Neural cell (in vitro differentiated cells): ENCODE data around the gene CPE. TPM values are rescaled to one million over a fixed set of nuclear protein-coding genes. Genes with fewer than 3 reads are reported as not detected.

Experiments used
- H2AFZ ChIP-seq: fragments of 200-600, 300-800 bp; sonication (generic), shearing (Covaris generic); 2 replicates; pipeline ENCODE4 v1.6.0; 2014; ENCODE audit warnings: low read depth, mild to moderate bottlenecking, antibody characterized with exemption, low read length, moderate library complexity
- H3F3A ChIP-seq: fragments of 200-600 bp; shearing (Covaris generic); 2 replicates; pipeline ENCODE4 v1.6.1; 2016; ENCODE audit warnings: mild to moderate bottlenecking, moderate library complexity, mixed read lengths, antibody characterized with exemption, low read length; ENCODE audit not compliant: insufficient read depth, poor library complexity, severe bottlenecking
- H3K27ac ChIP-seq: fragments of 200-600, 300-800 bp; sonication (generic), shearing (Covaris generic); 2 replicates; pipeline ENCODE4 v1.5.1; 2014; ENCODE audit warnings: mild to moderate bottlenecking, low read length, moderate library complexity
- H3K27me3 ChIP-seq: fragments of 300-800, 200-600 bp; sonication (generic), shearing (Covaris generic); 2 replicates; pipeline ENCODE4 v1.6.0; 2014; ENCODE audit warnings: mild to moderate bottlenecking, low read depth, low read length, moderate library complexity; ENCODE audit not compliant: insufficient read depth
- H3K36me3 ChIP-seq: fragments of 300-800, 200-600 bp; sonication (generic), shearing (Covaris generic); 2 replicates; pipeline ENCODE4 v1.5.1; 2014; ENCODE audit warnings: mild to moderate bottlenecking, antibody characterized with exemption, low read length, moderate library complexity; ENCODE audit not compliant: insufficient read depth
- H3K4me2 ChIP-seq: fragments of 300-800, 200-600 bp; sonication (generic), shearing (Covaris generic); 2 replicates; pipeline ENCODE4 v1.6.0; 2014; ENCODE audit warnings: mild to moderate bottlenecking, low read length
- H3K4me3 ChIP-seq: fragments of 300-800, 200-600 bp; sonication (generic), shearing (Covaris generic); 2 replicates; pipeline ENCODE4 v1.5.1; 2014; ENCODE audit warnings: mild to moderate bottlenecking, low read length, moderate library complexity
- H3K79me2 ChIP-seq: fragments of 200-600 bp; shearing (Covaris generic); replicated peaks from 2 replicates; pipeline ENCODE4 v1.6.0; 2014; ENCODE audit warnings: mild to moderate bottlenecking, low read length, moderate library complexity; ENCODE audit not compliant: insufficient read depth
- H3K9ac ChIP-seq: fragments of 300-800, 200-600 bp; sonication (generic), shearing (Covaris generic); 2 replicates; pipeline ENCODE4 v1.6.1; 2016; ENCODE audit warnings: mild to moderate bottlenecking, low read length, mixed read lengths
- H3K9me2 ChIP-seq: fragments of 200-600 bp; shearing (Covaris generic); 2 replicates; pipeline ENCODE4 v1.6.1; 2016; ENCODE audit warnings: mild to moderate bottlenecking, low read length, mixed read lengths; ENCODE audit not compliant: insufficient read depth
- H3K9me3 ChIP-seq: fragments of 200-600, 300-800 bp; sonication (generic), shearing (Covaris generic); 2 replicates; pipeline ENCODE4 v1.6.1; 2016; ENCODE audit warnings: mild to moderate bottlenecking, mixed run types, low read length, moderate library complexity, mixed read lengths
- H4K20me1 ChIP-seq: fragments of 200-600 bp; shearing (Covaris generic); 2 replicates; pipeline ENCODE4 v1.6.1; 2016; ENCODE audit warnings: mild to moderate bottlenecking, mixed run types; ENCODE audit not compliant: insufficient read depth
- CTCF ChIP-seq: fragments of 450-650 bp; IDR thresholded peaks from 2 replicates; pipeline ENCODE4 v1.5.1; 2014; ENCODE audit warnings: antibody characterized with exemption, mild to moderate bottlenecking, moderate library complexity; ENCODE audit not compliant: poor library complexity, severe bottlenecking
- EP300 ChIP-seq: fragments of 450-650 bp; conservative IDR thresholded peaks from 2 replicates; pipeline ENCODE4 v1.6.1; 2014; ENCODE audit warnings: antibody characterized with exemption, mild to moderate bottlenecking, moderate library complexity; ENCODE audit not compliant: poor library complexity, severe bottlenecking
- EZH2 ChIP-seq: fragments of 200-600, 300-800 bp; shearing (Covaris generic), sonication (generic); IDR thresholded peaks from 2 replicates; pipeline ENCODE4 v1.6.1; 2014; ENCODE audit warnings: antibody characterized with exemption, low read length, borderline replicate concordance, mild to moderate bottlenecking; ENCODE audit not compliant: insufficient read depth, poor library complexity, severe bottlenecking
- MXI1 ChIP-seq: fragments of 450-650 bp; conservative IDR thresholded peaks from 2 replicates; pipeline ENCODE4 v1.6.1; 2014; ENCODE audit warnings: antibody characterized with exemption, mild to moderate bottlenecking; ENCODE audit not compliant: poor library complexity, severe bottlenecking
- POLR2AphosphoS5 ChIP-seq: IDR thresholded peaks from 2 replicates; pipeline ENCODE4 v1.6.1; 2012
- RAD21 ChIP-seq: fragments of 450-650 bp; conservative IDR thresholded peaks from 2 replicates; pipeline ENCODE4 v1.6.1; 2014; ENCODE audit warnings: antibody characterized with exemption, mild to moderate bottlenecking, moderate library complexity
- REST ChIP-seq: IDR thresholded peaks from 2 replicates; pipeline ENCODE4 v1.6.1; 2012; ENCODE audit warnings: borderline replicate concordance
- SMC3 ChIP-seq: fragments of 450-650 bp; conservative IDR thresholded peaks from 2 replicates; pipeline ENCODE4 v1.6.1; 2014; ENCODE audit warnings: antibody characterized with exemption, mild to moderate bottlenecking, moderate library complexity; ENCODE audit not compliant: poor library complexity
- TAF1 ChIP-seq: IDR thresholded peaks from 2 replicates; pipeline ENCODE4 v1.6.1; 2012; ENCODE audit warnings: low read depth
- polyA plus RNA-seq: library from polyadenylated mRNA; depleted of rRNA; stranded (reverse); fragments of >200 nt; gene quantifications from 2 replicates; pipeline ENCODE4 v1.2.3, GENCODE V29; 2014

The CPE gene
- polyA plus RNA-seq, 1 donor from 2014 or later: 678 TPM

GRCh38 chr4:165393051-165393450 is 14.2 kb downstream of the CPE start:
- Histone ChIP-seq H3K27ac (no peak overlapping the region), H3K4me2 (no peak overlapping the region), H3F3A (no peaks in the 10 kb centered on the region), H3K27me3 (no peaks in the 10 kb centered on the region), H3K36me3 (no peaks in the 10 kb centered on the region), H4K20me1 (no peaks in the 10 kb centered on the region), H3K4me3 (no peak overlapping the region), H3K9me3 (no peaks in the 10 kb centered on the region), H3K9me2 (no peaks in the 10 kb centered on the region), H3K9ac (no peak overlapping the region), H3K79me2 (peaks cover 82% of the 10 kb centered on the region), H2AFZ (no peak overlapping the region)
- TF ChIP-seq CTCF (no peak), TAF1 (no peak), POLR2AphosphoS5 (no peak), EP300 (no peak)

- H3K27ac ChIP-seq: no peak overlapping the region
- TF ChIP-seq SMC3 (no peak), MXI1 (no peak), REST (no peak), POLR2AphosphoS5 (no peak), TAF1 (no peak), RAD21 (no peak)
- no peak overlapping the region for H3K4me2 ChIP-seq
- no peaks in the 10 kb centered on the region for H3K9me3 ChIP-seq
- no peak overlapping the region for H3K9ac ChIP-seq
- no peaks in the 10 kb centered on the region for H4K20me1 ChIP-seq
- H3K79me2 ChIP-seq: peaks cover 78% of the 10 kb centered on the region
- H3K4me3 ChIP-seq: no peak overlapping the region
- H3K9me2 ChIP-seq: no peaks in the 10 kb centered on the region
- H3F3A ChIP-seq: no peaks in the 10 kb centered on the region
- no peaks in the 10 kb centered on the region for H3K36me3 ChIP-seq
- no peak overlapping the region for H2AFZ ChIP-seq
- H3K27me3 ChIP-seq: no peaks in the 10 kb centered on the region
Measured at GRCh38 chr4:165393704-165394103, 14.9 kb downstream of the CPE start.

GRCh38 chr4:165394275-165394674 is 15.5 kb downstream of the CPE start:
- H3F3A ChIP-seq: no peaks in the 10 kb centered on the region
- no peaks in the 10 kb centered on the region for H3K36me3 ChIP-seq
- no peaks in the 10 kb centered on the region for H3K27me3 ChIP-seq
- no peak overlapping the region for H3K4me3 ChIP-seq
- TF ChIP-seq RAD21 (no peak), POLR2AphosphoS5 (no peak), REST (no peak), TAF1 (no peak), EZH2 (no peak), CTCF (no peak), SMC3 (no peak), EP300 (no peak), MXI1 (no peak)
- H4K20me1 ChIP-seq: no peaks in the 10 kb centered on the region
- no peak overlapping the region for H3K9ac ChIP-seq
- no peak overlapping the region for H3K27ac ChIP-seq
- no peaks in the 10 kb centered on the region for H3K9me2 ChIP-seq
- peaks cover 76% of the 10 kb centered on the region for H3K79me2 ChIP-seq
- H2AFZ ChIP-seq: no peak overlapping the region
- no peaks in the 10 kb centered on the region for H3K9me3 ChIP-seq
- no peak overlapping the region for H3K4me2 ChIP-seq
